Putamen (tissue), 1 donor: ENCODE results near the gene TSPO2.
"Not testable (repeated sequence)": the region's sequence is repeated elsewhere in the genome, so short reads cannot be mapped to it uniquely, and the experiment has no call there.

Experiments
- DNase-seq: peaks from one replicate; pipeline ENCODE4 v3.0.0-alpha.2; 2016; ENCODE audit warnings: low spot score

The TSPO2 gene, protein sequence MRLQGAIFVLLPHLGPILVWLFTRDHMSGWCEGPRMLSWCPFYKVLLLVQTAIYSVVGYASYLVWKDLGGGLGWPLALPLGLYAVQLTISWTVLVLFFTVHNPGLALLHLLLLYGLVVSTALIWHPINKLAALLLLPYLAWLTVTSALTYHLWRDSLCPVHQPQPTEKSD

DNA sequence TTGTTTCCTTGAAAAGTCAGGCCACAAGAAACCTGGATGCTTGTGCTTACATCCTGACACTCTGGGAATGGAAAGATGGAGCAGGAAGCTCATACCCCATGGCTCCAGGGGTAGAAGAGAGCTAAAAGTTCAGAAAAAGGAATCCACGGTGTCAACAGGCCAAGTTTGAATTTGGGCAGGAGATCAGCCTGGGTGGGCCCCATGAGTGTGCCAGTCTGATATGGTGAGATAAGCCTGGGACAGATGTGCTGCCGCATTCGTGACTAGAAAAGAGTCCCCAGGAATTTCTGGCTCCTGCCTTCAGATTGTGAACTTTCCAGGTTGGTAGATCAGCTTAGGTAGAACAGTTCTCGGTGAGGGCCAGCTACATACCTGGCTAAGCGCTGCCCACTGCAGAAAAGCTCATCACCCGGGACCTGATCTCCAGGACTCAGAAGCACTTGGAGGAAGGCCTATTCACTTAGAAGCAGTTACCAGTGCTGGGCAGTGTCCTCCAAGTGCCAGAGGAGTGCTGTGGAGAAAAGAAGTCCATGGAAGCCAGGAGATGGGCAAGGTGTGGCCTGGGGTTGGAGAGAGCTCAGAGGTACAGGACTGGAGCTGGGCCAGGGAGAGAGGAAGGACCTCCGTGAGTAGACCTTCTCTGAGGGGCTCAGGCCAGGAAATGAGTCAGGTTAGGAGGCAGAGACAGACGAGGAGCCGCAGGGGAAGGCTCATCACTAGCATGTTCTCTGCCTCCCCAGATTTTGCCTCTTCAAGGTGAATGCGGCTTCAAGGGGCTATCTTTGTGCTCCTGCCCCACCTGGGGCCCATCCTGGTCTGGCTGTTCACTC, at the start of gene TSPO2:
TSPO2 (plus strand) TSS at position 242 of the 830 bp plus-strand sequence; CDS start at position 761, 519 bp downstream.
- no peak for DNase-seq

DNA sequence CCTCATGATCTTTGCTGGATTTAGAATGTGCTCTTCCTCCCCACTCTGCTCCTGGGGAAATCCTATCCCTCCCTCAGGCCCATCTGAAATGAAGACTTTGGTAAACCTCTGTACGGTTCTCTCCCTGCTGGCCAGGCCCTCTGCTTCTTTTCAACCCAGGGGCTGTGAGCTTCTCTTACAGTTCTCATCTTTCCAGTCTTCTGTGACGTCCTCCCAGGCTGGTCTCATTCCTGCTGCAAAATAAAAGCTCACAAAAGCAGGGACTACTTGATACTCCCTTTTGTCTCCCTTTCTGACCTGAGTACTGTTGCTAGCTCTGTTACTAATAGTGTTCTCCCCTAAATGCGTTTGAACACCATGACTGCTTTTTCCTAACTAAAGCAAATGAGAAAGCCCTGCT, 49.5 kb upstream of the TSPO2 start:
- DNase-seq, result no peak

DNA sequence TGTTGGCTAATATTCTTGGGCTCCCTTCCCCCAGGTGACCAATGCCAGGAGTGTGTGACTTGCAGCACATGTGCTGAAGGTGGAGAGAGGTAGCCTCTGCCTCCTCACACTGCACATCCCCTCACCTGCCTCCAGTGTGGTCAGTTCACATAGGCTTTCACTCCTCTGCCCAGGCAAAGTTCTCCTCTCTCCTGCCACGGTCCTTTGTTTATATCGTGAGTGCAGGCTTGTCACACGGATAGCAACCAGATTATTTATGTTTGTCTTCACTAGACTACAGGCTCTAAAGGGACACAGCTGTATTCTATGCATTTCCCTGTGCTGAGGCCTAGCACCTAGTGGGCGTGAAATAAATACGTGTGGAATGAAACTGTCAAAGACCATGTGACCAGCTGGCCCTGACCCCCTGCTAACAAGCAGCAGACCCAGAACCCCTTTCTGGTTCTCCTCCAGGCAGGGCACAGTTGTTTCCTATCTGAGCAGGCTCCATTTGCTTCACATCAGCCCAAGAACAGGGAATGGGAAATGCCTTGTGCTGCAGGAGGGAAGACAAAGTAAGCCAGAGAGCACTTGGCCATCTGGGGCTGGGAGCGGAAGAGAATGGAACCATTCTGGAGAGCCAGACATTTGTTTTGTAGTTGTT, 45.6 kb upstream of the TSPO2 start:
- no peak for DNase-seq

DNA sequence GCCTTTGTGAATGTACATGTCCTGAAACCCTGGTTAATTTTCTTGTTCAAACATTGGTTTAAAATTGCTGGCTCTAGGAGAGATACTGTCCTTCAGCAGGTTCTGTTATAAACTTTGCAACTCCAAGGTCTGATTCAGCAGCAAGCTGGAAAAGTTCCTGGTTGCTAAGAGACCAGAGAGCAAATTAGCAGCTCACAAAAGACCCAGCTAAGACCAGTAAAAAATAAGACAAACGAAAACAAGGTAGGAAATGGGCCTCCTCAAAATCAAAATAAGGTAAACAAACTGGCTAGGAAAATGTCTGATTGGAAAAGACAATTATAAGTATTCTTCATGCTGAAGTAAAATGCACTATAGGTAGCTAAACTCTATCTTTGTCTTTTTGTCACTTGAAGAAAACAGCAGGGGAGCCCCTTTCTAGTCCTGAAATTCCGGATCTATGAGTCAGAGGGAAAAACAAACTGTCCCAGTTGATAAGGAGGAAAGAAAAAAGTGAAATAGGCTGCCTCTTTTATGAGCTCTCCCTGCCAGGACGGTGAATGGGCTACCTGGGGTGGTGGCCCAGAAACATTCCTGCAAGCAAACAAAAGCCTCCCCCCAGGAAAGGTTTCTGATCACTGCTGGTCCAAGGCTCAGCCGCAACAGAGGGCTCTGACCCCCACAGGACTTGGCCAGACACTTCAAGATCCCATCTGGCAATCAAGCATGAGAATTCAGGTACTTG, 44.9 kb upstream of the TSPO2 start:
- no peak for DNase-seq

DNA sequence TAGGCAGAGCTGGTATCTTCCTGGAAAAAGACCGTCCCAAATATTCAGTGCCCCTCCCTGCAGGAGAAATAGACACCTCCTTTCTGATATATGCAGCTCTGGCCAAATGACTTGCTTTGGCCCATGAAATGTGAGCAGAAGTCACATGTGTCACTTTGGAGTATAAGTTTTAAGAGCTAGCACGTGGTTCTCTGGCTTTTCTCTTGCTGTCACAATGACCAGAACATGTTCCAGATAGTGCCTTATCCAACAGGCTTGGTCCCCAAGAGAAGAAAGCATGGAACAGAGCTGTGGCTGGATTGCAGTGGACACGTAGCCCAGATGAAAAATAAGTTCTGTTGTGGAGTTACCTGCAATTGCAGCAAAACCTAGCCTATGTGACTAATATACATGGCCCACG, 43.6 kb upstream of the TSPO2 start:
- no peak for DNase-seq

DNA sequence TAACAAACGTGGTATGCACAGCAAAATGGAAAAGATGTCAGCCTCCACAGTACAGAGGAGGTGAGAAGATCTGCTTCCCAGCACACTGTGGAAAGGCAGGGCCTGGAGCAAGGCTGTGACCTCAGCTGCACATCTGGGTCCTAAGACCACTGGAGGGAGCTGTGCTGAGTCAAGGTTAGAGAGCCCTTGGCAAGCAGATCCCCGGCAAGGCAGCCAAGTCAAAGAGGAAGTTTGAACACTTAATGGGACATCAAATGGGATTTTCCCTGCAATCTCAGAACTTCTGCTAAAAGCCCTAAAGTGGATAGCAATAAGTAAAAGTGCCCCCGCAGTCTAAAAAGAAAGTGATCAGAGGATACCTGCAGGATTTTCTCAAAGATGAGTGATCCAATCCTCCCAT, 42.7 kb upstream of the TSPO2 start:
- no peak for DNase-seq

DNA sequence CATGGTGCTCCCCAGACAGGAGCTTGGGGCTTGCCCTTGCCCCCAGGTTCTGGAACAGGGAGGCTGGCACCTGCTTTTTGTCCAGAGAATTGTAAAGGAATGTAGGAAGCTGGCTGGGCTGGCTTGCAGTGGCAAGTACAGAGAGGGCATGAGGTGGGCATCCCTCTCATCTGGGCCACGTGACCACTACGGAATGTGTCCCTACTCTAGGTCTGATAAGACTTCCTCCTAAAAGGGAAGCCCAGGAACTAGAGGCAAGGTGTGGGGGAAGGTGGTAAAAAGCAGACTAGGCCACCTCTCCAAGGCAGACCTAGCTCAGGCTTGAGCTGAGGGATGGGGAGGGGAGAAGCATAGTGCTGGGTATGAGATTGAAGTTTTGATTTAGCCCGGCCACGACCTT, 42.0 kb upstream of the TSPO2 start:
- no peak for DNase-seq

DNA sequence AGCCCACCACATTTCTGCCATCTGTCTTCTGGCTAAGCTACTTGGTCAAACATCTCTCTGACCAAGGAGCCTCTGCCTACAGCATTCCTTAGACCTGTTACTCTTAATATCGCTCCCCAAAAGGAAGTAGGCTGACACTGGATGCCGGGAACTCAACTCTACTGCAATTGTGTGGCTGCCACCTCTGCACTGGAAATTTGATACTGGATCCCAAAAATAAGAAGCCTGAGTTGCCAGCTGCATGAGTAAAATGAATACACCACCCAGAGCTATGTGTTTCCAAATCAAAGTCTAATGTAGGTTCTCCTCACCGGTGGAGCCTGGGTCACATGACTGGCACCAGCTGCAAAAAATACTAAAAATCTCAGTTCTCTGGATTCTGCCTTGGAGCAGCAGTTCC, 40.1 kb upstream of the TSPO2 start:
- no peak for DNase-seq

DNA sequence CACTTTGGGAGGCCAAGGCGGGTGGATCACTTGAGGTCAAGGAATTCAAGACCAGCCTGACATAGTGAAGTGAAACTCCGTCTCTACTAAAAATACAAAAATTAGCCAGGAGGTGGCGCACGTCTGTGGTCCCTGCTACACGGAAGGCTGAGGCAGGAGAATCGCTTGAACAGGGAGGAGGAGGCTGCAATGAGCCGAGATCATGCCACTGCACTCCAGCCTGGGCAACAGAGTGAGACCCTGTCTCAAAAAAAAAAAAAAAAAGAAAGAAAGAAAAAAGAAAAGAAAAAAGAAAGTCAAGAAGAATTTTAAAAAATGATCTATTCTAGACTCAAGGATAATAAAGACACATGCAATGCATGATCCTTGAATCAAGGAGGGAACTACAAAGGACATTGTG, 36.0 kb upstream of the TSPO2 start:
- not testable (repeated sequence) for DNase-seq

DNA sequence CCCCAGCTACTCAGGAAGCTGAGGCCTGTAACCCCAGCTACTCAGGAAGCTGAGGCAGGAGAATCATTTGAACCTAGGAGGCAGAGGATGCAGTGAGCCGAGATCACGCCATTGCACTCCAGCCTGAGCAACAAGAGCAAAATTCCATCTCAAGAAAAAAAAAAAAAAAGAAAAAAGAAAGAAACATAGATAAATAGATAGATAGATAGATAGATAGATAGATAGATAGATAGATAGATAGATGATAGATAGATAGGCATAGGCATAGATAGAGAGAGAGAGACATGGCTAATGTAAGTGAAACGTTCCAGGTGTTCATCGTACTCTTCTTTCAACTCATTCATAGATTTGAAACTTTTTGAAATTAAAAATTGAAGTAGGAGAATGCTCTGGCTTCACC, 35.3 kb upstream of the TSPO2 start:
- DNase-seq, result not testable (repeated sequence)

DNA sequence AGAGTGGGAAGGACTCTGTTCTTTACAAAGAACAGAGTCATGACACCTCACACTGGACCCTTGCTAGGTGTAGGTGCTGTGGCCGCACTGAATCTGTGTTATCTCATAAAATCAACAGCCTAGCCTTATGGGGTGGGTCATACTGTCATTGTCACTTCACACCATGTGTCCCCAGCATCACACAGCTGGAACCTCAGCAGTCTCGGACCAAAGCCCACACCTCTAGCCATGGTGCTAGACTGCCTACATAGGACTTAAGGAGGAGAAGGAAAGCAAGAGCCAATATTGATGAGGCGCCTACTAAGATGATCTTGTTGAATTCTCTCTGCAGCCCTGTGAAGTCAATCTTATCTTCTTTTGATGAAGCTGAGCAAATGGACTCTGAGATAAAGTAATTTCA, 34.3 kb upstream of the TSPO2 start:
- no peak for DNase-seq

DNA sequence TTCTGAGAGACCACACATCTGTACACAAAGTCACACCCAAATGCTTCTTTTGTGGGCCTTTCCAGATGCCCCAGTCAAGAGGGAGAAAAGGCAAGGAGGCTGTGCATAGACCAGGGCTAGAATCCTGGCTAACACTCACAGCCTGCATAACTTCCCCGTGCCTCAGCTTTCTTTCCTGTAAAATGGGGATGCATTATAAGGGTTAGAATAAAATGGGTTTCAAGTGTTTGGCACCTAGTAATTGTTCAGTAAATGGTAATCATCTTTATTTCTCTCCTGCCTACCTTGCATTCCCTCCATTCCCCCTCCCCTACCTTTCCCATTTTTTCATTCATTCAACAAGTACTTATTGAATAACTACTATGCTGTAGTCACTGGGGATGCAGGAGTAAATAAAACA, 32.6 kb upstream of the TSPO2 start:
- DNase-seq, result no peak

DNA sequence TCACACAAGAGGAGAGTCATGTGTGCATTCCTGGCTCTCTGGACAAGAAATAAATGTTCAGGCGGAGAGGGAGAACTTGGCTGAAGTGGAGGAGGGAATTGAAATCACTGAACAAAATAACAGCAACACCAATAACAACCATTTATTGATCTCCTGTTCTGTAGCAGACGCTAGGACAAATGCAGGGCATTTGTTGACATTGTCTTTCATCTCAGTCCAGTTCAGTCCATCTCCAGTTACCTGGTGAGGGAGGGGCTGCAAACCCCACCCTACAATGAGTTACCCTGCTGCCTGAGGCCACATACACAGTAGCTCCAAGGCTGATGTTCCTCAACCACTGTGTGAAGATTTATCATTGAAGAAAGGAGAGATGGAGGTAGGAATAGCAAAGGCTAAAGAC, 30.6 kb upstream of the TSPO2 start:
- DNase-seq, result no peak

DNA sequence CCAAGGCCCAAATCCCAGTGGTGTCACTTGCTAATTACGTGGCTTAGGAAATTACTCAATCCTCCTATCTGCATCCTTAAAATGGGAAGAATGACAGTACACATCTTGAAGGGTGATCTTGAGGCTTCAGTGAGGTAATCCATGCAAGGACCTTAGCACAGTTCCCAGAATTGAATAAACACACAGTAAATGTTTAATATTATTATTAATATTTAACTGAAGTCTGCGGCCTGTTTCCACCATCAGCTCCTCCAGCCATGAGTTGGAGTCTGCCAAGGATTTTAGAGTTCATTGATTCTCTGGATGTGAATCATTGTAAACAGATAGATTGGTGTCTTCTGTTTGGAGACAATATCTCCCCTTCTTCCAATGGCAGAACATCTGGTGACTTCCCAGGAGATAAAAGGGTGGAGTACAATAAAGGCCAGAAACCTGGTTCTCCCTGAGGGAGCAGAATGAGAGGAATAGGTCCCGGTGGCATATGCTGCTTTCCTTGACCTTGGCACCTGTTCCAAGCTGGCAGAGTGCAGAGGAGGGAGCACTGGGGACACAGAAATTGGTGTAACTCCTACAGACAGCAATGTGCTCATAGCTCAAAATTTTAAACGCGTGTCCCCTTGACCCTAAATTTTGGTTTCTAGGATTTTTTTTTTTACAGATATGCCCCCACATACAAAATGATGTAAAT, 28.7 kb upstream of the TSPO2 start:
- DNase-seq, result no peak

DNA sequence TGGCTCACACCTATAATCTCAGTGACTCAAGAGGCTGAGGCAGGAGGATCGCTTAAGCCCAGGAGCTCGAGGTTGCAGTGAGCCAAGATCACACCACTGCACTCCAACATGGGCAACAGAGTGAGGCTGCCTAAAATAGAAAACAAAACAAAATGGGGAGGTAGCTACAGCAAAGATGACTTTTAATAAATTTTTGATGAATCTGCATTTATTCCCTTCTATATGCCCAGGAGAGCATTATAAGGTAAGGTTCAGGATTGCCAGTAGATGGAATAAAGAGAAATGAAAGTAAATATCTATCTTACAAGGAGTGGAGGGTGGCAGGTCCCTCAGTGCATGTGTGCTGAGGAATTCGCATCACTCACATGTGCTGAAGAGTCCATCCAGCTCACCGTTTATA, 27.5 kb upstream of the TSPO2 start:
- DNase-seq, result no peak

DNA sequence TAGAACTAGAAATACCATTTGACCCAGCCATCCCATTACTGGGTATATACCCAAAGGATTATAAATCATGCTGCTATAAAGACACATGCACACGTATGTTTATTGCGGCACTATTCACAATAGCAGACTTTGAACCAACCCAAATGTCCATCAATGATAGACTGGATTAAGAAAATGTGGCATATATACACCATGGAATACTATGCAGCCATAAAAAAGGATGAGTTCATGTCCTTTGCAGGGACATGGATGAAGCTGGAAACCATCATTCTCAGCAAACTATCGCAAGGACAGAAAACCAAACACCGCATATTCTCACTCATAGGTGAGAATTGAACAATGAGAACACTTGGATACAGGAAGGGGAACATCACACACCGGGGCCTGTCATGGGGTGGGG, 26.4 kb upstream of the TSPO2 start:
- DNase-seq, result not testable (repeated sequence)

DNA sequence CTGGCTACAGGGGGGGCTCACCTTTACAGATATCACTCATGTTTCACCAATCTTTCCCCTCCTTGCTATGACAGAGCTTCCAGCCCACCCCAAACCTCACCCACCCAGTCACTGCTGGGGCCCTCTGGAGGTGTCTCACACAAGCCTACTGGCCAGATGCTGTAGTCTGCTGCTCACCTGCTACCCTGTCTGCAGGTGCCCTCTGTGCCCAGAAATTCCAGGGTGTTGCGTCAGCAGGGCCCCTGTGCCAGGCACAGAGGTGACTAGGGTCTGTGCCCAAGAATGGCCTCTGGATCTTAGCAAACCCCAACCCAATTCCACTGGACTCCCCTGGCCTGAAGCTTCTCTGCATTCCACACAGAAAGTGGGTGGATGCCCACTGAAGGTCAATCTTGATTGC, 24.6 kb upstream of the TSPO2 start:
- DNase-seq, result no peak

DNA sequence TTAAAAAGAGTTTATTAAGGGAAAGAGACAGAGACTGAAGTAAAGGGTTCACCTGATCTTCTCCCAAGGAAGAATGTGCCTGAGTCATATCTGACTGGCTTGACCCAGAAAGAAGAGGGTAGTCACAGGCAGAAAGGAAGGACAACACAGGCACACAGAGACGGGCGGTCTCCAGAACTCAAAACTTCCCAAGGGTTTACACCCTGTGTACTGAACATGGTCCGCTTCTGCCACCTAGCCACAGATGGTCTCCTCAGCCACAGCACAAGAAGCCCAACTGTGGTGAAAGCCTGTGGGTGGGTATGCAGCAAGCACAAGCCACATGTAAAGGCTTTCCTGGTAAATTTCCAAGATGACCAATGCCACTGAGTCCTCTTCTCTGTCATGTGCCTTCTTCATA, 20.4 kb upstream of the TSPO2 start:
- no peak for DNase-seq

DNA sequence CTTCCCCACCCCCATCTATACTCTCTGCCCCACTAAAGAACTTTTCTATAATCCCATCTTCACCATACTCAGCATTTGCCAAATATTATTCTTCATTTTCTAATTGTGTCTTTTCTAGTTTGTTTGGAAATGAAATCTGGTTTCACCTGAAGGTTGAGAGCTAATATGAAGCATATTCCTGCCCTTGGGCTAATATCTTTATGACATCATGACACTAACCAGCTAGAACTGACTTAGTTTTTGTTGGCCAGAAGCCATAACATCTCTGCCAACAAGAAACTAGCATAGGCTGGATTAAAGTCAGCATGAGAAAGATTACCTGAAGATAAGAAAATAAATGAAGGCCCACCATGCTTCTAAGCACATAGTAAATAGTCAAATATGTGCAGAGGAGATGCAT, 20.0 kb upstream of the TSPO2 start:
- no peak for DNase-seq

DNA sequence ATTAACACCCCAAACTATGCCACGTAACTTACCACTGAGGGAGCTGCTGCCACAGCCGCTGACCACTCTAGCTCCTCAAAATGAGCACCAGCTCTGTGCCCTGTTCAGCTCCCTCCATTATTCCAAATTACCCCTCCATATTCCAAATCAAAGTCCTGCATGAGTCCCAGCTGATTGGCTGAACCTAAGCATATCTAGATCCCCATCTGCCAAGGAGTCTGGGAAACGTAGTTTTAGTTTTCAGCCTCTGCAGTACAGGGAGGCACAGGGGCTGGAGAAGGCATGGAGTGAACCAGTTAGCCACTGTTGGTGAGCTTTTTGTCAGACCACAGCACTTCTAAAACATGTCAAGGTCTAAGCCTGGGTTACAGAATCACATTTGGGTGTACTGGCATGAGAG, 19.2 kb upstream of the TSPO2 start:
- DNase-seq, result no peak

DNA sequence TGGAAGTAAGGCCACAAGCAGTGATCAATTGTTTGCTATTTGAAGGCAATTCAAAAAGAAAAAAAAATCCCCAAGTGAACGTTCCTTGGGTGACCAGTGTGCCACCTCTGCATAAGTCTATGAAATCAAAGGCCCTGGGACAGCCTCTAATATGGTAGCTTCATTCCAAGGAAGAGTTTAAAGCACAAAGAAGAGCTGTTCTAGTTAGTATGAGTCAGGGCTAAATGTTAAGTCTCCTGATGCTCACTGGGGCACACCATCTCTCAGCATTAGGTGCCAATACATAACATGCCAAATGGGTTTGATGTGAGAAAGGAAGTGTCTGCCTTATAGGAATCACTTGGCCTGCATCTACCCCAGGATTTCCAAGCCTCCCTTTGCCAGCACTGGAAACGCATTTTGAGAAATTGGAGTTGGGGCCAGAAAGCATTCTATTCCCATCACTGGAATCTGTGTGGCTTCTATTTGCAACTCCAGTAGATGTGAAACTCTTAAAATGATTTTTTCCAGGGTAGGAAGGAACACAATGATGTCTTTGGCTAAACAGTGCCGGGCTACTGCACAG, 16.2 kb upstream of the TSPO2 start:
- no peak for DNase-seq

DNA sequence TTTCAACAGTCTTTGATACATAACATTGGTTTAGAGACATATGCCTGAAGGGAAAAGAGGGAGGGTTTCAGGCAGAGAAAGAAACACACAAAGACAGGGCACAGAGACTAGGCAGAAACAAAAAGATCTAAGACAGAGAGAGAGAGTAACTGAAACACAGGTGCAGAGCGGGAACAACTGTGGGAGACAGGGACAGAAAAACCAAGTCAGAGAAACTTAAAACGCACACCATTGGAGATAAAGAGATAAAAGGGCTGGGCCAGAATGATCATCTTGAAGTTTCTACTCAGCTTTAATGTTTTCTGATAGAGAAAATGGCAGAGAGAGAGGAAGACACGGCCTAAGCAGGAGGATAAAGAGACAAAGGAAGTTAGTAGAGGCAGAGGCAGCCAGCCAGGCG, 15.0 kb upstream of the TSPO2 start:
- DNase-seq, result no peak
